K562 (cell line): ENCODE data around the gene NKD1. TPM values are rescaled to one million over a fixed set of nuclear protein-coding genes. Genes with fewer than 3 reads are reported as not detected.

ENCODE experiments used
- ELK1 ChIP-seq: sonication (generic); formaldehyde crosslinking; IDR thresholded peaks from 2 replicates; pipeline ENCODE4 v1.8.1; 2022; ENCODE audit warnings: missing genetic modification reagents
- GABPB1 ChIP-seq: sonication (generic); formaldehyde crosslinking; IDR thresholded peaks from 2 replicates; pipeline ENCODE4 v1.8.0; 2022; ENCODE audit warnings: mild to moderate bottlenecking, missing genetic modification reagents
- REST ChIP-seq, 2 experiments: fragments of 450-650 bp; formaldehyde crosslinking in 1 of 2; IDR thresholded peaks; 2 replicates each; pipeline versions ENCODE4 v1.4.0 to v1.6.1; 2014 to 2020; ENCODE audit warnings: mild to moderate bottlenecking in 2 of 2, borderline replicate concordance in 1 of 2, low read depth in 1 of 2
- SMARCA5 ChIP-seq: fragments of 450-650 bp; IDR thresholded peaks from 2 replicates; pipeline ENCODE4 v1.6.1; 2016
- ZNF253 ChIP-seq: fragments of 250-450 bp; sonication (Bioruptor Pico); conservative IDR thresholded peaks from 2 replicates; pipeline ENCODE4 v1.6.1; 2021; ENCODE audit warnings: mild to moderate bottlenecking
- ZNF280B ChIP-seq: fragments of 250-450 bp; sonication (Bioruptor Pico); IDR thresholded peaks from 2 replicates; pipeline ENCODE4 v1.5.1; 2021; ENCODE audit warnings: mild to moderate bottlenecking
- polyA plus RNA-seq, 8 experiments: library from polyadenylated mRNA; depleted of rRNA in 4 of 8; stranded (reverse) in 5 of 8; unstranded in 3 of 8; fragments of >200 nt; fragmentation: Nextera tagmentation in 2 of 8; fragmentation: Illumina TruSeq in 1 of 8; extraction: Ambion mirVana in 2 of 8; extraction: Trizol in 1 of 8; gene quantifications; 2 replicates each; pipeline versions ENCODE4 v1.2.1 to v1.2.3, GENCODE V29; 2011 to 2014; ENCODE audit warnings: inconsistent platforms in 1 of 8, missing spikeins in 1 of 8
- total RNA-seq, 7 experiments: library from RNA; depleted of rRNA in 6 of 7; stranded (reverse); fragments of >200 nt in 6 of 7; fragmentation: Illumina TruSeq in 2 of 7; extraction: Trizol in 2 of 7; gene quantifications; 2 replicates each; pipeline versions ENCODE4 v1.2.1 to v1.2.3, GENCODE V29; 2011 to 2021; ENCODE audit warnings: low replicate concordance in 1 of 7
- TF ChIP-seq, protein P1 (sequence below): fragments of 450-650 bp; formaldehyde crosslinking; IDR thresholded peaks from 2 replicates; pipeline ENCODE4 v1.4.0; 2020; ENCODE audit warnings: mild to moderate bottlenecking, moderate library complexity
- TF ChIP-seq, protein P2 (sequence below): fragments of 250-450 bp; sonication (Bioruptor Pico); IDR thresholded peaks from 2 replicates; pipeline ENCODE4 v1.8.0; 2022; ENCODE audit warnings: moderate library complexity, mild to moderate bottlenecking, inconsistent platforms
- TF ChIP-seq, protein P3 (sequence below): fragments of 250-450 bp; sonication (Bioruptor Pico); IDR thresholded peaks from 2 replicates; pipeline ENCODE4 v1.8.0; 2021; ENCODE audit warnings: mild to moderate bottlenecking, moderate library complexity

NKD1 gene
- total and polyA plus RNA-seq, 9 of the 15 experiments (the other 6 are each of a cell fraction or from before 2014, with no cell fraction given) = under 0.01 to 0.24 (median 0.04) TPM; not detected in 2

GRCh38 chr16:50607970-50608557 is 59.9 kb downstream of the NKD1 start (continued):
- TF ChIP-seq, protein P1, sequence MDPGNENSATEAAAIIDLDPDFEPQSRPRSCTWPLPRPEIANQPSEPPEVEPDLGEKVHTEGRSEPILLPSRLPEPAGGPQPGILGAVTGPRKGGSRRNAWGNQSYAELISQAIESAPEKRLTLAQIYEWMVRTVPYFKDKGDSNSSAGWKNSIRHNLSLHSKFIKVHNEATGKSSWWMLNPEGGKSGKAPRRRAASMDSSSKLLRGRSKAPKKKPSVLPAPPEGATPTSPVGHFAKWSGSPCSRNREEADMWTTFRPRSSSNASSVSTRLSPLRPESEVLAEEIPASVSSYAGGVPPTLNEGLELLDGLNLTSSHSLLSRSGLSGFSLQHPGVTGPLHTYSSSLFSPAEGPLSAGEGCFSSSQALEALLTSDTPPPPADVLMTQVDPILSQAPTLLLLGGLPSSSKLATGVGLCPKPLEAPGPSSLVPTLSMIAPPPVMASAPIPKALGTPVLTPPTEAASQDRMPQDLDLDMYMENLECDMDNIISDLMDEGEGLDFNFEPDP (CRISPR knock-in tag) = no peak
- TF ChIP-seq, protein P2, sequence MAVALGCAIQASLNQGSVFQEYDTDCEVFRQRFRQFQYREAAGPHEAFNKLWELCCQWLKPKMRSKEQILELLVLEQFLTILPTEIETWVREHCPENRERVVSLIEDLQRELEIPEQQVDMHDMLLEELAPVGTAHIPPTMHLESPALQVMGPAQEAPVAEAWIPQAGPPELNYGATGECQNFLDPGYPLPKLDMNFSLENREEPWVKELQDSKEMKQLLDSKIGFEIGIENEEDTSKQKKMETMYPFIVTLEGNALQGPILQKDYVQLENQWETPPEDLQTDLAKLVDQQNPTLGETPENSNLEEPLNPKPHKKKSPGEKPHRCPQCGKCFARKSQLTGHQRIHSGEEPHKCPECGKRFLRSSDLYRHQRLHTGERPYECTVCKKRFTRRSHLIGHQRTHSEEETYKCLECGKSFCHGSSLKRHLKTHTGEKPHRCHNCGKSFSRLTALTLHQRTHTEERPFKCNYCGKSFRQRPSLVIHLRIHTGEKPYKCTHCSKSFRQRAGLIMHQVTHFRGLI (CRISPR knock-in tag) = no peak
- TF ChIP-seq ZNF280B = no peak
- TF ChIP-seq GABPB1 (CRISPR knock-in tag) = no peak
- TF ChIP-seq REST (IDR thresholded peaks at IDR 0.05; ENCODE audit: borderline replicate concordance) = no peak
- TF ChIP-seq REST (CRISPR knock-in tag; IDR thresholded peaks at IDR 0.05; ENCODE audit: low read depth) = no peak
- no peak for TF ChIP-seq SMARCA5
- TF ChIP-seq, protein P3, sequence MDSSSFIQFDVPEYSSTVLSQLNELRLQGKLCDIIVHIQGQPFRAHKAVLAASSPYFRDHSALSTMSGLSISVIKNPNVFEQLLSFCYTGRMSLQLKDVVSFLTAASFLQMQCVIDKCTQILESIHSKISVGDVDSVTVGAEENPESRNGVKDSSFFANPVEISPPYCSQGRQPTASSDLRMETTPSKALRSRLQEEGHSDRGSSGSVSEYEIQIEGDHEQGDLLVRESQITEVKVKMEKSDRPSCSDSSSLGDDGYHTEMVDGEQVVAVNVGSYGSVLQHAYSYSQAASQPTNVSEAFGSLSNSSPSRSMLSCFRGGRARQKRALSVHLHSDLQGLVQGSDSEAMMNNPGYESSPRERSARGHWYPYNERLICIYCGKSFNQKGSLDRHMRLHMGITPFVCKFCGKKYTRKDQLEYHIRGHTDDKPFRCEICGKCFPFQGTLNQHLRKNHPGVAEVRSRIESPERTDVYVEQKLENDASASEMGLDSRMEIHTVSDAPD (CRISPR knock-in tag) = no peak
- TF ChIP-seq ZNF253 (CRISPR knock-in tag) = no peak
- TF ChIP-seq ELK1 (CRISPR knock-in tag) = no peak
